Muscle layer of duodenum (tissue), 2 donors: ENCODE measurements around the gene UBE2O.

Experiments
- H3K27ac ChIP-seq: one replicate; pipeline ENCODE4 v1.7.0; 2013; ENCODE audit warnings: mild to moderate bottlenecking, low read length
- H3K27me3 ChIP-seq: one replicate; pipeline ENCODE4 v1.7.0; 2013; ENCODE audit warnings: low read depth, mild to moderate bottlenecking, control low read depth, low read length
- H3K36me3 ChIP-seq, 2 donors: one replicate each; pipeline ENCODE4 v1.7.0; 2013; ENCODE audit warnings: low read length in 2 of 2, control low read depth in 1 of 2, mild to moderate bottlenecking in 1 of 2; ENCODE audit not compliant: insufficient read depth in 2 of 2, control insufficient read depth in 1 of 2
- H3K4me1 ChIP-seq, 2 donors: one replicate each; pipeline ENCODE4 v1.7.0; 2013; ENCODE audit warnings: low read length in 2 of 2, mild to moderate bottlenecking in 2 of 2, control low read depth in 1 of 2, moderate library complexity in 1 of 2; ENCODE audit not compliant: insufficient read depth in 2 of 2, control insufficient read depth in 1 of 2
- H3K4me3 ChIP-seq, 2 donors: one replicate each; pipeline ENCODE4 v1.7.0; 2013; ENCODE audit warnings: low read length in 2 of 2, low read depth in 1 of 2, mild to moderate bottlenecking in 1 of 2
- H3K9me3 ChIP-seq, 2 donors: one replicate each; pipeline ENCODE4 v1.7.0; 2013; ENCODE audit warnings: low read length in 2 of 2, control low read depth in 1 of 2, mild to moderate bottlenecking in 1 of 2; ENCODE audit not compliant: control insufficient read depth in 1 of 2
- donor health status: healthy.

The UBE2O gene

DNA sequence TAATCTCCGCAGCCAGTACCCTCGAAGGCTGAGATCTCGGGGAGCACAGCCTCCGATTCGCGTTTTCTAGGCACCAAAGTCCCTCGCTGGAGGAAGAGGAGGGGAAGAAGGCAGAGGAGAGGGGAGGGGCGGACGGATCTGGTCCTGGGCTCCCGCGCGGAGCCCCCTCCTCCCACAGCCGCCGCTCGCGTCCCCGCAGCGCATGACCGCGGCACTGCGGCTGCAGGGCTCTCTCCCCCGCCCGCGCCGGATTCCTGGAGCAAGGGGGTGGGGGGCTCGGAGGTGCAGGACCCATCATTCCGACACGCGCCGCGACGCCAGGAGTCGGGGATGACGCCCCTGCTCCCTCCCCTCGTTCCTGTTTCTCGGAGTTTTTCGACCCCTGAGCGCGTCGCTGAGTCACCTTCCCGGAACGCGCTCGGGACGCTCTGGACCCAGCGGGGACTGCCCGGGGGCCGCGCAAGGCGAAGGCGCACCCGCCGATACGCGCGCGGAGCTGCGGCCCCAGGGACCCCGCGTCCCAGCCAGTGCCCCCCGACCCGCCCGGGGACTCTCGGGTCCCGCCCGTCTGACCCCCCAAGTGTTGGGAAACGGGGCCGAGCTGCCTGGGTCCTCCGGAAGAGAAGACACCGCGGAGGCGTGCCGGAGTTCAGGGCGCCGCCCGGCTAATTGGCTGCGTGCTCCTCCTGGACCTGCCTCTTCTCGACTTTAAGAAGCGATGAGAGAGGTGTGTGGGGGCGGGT, 70.0 kb downstream of the UBE2O start:
- H3K27ac ChIP-seq: peak overlapping the region; percentile 21
- peaks cover 0 to 5% of the 10 kb centered on the region in 2 donors for H3K36me3 ChIP-seq
- H3K4me3 ChIP-seq: peak overlapping the region; percentile 59 to 73
- peaks cover 0 to 34% of the 10 kb centered on the region in 2 donors for H3K4me1 ChIP-seq
- H3K9me3 ChIP-seq: no peaks in the 10 kb centered on the region
- H3K27me3 ChIP-seq: peaks cover 5% of the 10 kb centered on the region

DNA sequence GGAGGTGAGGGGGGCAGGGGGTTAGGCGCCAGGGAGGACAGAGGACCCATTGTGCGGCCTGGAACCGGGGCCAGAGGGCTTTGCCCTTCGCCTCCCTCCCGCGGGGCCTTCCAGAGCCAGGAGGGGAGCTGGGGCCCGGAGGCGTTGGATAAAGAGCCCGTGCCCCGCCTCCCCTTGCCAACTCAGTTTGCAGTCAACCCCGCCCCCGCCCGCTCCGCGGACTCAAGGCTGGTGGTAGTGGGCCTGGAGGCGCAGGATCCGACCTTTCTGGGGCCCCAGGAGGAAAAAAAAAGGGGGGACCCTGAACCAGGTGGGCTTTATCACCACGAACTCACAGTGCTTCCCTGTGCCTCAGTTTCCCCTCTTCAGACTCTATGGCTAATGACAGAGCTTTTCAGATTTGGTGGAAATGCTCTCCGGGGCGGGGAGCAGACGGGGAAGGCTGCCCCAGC, 70.6 kb downstream of the UBE2O start:
- peaks cover 0 to 34% of the 10 kb centered on the region in 2 donors for H3K4me1 ChIP-seq
- H3K4me3 ChIP-seq: peak overlapping the region; percentile 59 to 73
- H3K27me3 ChIP-seq: peaks cover 5% of the 10 kb centered on the region
- H3K9me3 ChIP-seq: no peaks in the 10 kb centered on the region
- H3K27ac ChIP-seq: no peak overlapping the region
- peaks cover 0 to 5% of the 10 kb centered on the region in 2 donors for H3K36me3 ChIP-seq

DNA sequence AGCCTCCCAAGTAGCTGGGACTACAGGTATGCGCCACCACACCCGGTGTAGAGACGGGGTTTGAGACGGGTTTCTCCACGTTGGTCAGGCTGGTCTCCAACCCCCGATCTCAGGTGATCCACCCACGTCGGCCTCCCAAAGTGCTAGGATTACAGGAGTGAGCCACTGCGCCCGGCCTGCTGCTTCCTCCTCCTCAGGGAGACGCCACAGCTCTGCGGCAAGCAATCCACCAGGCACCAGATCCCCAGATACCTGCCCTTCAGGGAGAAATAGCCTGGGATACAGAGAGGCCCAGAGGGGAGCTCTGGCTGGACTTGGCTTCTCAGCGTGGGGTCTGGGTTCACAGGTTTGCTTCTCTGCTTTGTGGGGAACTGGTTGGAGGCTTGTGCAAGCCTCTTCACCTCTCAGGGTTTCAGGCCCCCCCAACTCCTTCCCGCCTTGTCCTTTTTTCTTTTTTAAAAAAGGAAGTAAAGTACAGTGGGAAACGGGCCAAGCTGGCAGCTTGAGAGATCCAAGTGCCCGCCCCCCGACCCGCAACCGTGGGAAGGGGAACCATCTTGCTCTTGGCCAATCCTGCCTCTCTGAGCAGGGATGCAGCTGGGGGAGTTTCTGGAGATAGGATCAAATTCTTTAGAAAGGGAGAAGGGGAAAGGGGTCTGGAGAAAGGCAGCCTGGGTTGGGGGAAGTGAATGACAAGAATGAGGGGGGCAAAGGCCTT, 71.2 kb downstream of the UBE2O start:
- H3K4me3 ChIP-seq: no peak overlapping the region
- no peak overlapping the region for H3K27ac ChIP-seq
- H3K4me1 ChIP-seq: peaks cover 0 to 34% of the 10 kb centered on the region in 2 donors
- peaks cover 5% of the 10 kb centered on the region for H3K27me3 ChIP-seq
- no peaks in the 10 kb centered on the region for H3K9me3 ChIP-seq
- H3K36me3 ChIP-seq: peaks cover 0 to 5% of the 10 kb centered on the region in 2 donors

DNA sequence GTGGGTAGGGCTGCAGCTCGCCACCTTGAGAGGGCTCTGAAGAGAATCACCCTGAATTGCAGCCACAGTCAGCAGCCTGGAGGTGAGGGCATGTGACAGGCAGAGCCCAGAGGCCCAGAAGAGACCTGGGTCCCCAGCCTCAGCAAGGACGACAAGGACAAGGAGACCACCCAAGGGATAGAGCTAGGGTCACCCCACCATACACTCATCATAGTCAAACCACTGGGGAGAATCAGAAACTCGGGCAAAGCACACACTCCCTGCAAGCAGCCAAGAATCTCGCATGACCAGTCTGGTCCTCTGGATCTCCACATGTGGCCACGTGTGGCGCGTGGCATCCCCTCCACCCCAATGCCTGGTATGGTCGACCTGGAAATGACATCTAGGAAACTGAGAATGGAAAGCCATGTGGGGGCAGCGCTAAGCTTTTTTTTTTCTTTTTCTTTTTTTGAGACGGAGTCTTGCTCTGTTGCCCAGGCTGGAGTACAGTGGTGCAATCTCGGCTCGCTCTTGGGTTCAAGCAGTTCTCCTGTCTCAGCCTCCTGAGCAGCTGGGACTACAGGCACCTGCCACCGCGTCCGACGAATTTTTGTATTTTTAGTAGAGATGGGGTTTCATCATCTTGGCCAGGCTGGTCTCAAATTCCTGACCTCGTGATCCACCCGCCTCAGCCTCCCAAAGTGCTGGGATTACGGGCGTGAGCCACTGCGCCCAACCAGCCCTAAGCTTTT, 73.1 kb downstream of the UBE2O start:
- Histone ChIP-seq H3K27ac (no peak overlapping the region), H3K9me3 (no peaks in the 10 kb centered on the region)

DNA sequence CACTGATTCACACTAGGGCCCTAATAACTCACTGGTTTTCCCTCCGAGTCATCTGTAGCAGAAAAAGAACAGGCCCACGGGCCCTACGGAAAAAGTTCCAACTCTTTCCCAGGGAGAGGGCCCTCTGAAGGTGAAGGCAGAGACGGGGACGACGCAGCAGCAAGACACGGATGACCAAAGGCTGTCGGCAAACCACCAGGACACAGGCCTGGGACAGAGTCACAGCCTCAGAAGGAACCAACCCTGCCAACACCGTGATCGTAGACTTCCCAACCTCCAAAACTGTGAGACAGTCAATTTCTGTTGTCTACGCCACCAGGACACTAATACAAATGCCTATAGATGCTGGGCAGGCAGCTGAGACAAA, 73.7 kb downstream of the UBE2O start:
- Histone ChIP-seq H3K36me3 (no peaks in the 10 kb centered on the region), H3K4me1 (peaks cover 0 to 21% of the 10 kb centered on the region in 2 donors), H3K27me3 (peaks cover 5% of the 10 kb centered on the region), H3K9me3 (no peaks in the 10 kb centered on the region), H3K4me3 (no peak overlapping the region), H3K27ac (no peak overlapping the region)

More for the DNA sequence above, 73.1 kb downstream of the UBE2O start:
- Histone ChIP-seq H3K4me1 (peaks cover 0 to 21% of the 10 kb centered on the region in 2 donors), H3K27me3 (peaks cover 5% of the 10 kb centered on the region), H3K4me3 (no peak overlapping the region), H3K36me3 (no peaks in the 10 kb centered on the region)

DNA sequence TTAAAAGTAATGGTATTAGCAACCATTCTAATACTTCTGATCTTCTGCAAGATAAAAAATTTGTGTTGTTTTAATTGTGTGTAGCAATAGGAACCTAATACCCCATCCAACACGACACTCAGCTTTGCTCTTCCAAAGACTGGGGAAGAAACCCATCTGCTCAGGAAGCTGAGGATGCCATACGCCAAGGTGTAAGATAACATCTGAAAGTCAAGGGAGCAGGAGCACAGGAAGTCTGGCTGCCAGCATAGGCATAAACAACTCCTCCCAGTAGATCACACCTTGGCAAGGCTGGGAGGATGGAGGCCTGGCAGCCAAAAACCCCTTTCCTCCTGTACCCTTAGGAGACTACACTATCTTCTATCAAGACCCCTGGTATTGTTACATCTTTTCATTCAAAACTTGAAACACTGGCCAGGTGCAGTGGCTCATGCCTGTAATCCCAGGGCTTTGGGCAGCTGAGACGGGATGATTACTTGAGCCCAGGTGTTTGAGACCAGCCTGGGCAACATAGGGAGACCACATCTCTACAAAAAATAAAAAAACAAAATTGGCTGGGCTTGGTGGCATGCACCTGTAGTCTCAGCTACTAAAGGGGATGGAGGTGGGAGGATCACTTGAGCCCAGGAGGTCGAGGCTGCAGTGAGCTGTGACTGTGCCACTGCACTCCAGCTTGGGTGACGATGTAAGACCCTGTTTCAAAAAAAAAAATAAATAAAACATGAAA, 74.2 kb downstream of the UBE2O start:
- H3K27me3 ChIP-seq: peaks cover 5% of the 10 kb centered on the region
- no peak overlapping the region for H3K4me3 ChIP-seq
- H3K27ac ChIP-seq: no peak overlapping the region
- no peaks in the 10 kb centered on the region for H3K9me3 ChIP-seq
- no peaks in the 10 kb centered on the region for H3K36me3 ChIP-seq
- H3K4me1 ChIP-seq: peaks cover 0 to 18% of the 10 kb centered on the region in 2 donors

DNA sequence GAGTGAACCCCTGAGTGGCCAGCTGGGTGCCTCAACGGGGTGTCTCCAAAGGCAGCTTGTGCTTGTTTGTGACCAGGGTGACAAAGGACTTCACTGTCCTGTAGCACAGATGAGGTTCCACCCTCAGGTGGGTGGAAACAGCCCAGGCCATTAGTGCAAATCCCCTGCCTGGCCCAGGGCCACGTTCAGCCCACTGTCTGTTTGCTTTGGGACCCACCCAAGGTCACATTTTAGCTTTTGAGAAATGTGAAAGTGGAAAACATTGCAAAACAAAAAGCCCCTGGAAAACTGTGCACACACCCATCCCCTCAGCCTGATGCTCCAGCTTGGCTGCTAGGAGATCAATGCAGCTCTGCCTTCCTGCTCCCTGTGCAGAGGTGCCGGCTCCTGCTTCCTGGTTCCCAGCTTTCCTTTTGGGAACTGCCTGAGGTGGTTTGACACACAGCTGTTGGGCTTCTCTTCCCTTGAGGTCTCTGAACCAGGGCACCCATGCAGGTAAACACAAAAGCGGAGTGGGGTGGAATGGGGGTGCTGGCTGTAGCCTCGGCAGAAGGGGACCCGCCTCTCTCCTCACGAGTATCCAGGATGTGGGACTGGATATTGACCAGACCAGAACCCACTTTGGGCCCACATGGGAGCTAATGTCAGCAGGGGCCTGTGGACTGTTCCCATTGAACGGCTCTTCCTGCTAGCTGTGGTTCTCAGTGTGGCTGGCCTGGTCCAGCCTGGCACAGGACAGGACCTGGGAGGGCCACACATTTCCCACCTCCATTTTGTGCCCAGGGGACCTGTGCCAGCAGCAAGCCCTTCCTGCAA, 76.4 kb downstream of the UBE2O start:
- no peaks in the 10 kb centered on the region for H3K9me3 ChIP-seq
- no peak overlapping the region for H3K27ac ChIP-seq
- H3K4me1 ChIP-seq: peaks cover 0 to 4% of the 10 kb centered on the region in 2 donors
- H3K4me3 ChIP-seq: no peak overlapping the region
- H3K27me3 ChIP-seq: no peaks in the 10 kb centered on the region
- no peaks in the 10 kb centered on the region for H3K36me3 ChIP-seq

DNA sequence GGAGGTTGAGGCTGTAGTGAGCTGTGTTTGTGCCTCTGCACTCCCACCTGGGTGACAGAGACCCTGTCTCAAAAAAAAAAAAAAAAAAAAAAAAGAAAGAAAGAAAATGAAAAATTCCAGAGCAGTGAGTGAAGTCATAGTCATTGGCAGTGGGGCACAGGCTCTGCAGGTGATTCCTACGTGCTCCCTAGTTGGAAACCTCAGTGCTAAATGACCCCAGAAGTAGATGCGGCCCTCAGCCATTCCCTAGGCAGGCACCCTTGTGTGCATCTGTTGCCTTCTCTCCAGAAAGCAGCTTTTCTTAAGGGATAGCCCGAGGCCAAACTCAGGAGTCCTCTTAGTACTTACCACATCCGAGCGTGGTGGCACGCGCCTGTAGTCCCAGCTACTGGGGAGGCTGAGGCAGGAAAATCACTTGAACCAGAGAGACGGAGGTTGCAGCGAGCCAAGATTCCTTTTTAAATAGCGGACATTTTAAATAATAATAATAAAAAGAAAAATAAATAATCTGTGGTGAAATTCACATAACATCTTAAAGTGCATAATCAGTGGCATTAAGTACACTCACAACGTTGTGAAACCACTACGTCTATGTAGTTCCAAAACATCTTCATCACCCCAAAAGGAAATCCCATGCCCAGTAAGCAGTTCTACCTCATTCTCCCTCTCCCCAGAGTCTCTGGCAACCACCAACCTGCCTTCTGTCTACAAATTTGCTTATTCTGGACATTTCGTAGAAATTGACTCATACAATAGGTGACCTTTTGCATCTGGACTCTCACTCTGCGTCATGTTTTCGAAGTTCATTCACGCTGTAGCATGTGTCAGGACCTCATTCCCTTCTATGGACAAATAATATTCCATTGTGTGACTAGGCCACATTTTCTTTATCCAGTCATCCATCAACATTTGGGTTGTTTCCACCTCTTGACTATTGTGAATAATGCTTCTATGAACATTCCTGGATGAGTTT, 81.0 kb downstream of the UBE2O start:
- no peaks in the 10 kb centered on the region for H3K9me3 ChIP-seq
- H3K4me1 ChIP-seq: peaks cover 0 to 12% of the 10 kb centered on the region in 2 donors
- H3K27me3 ChIP-seq: no peaks in the 10 kb centered on the region
- H3K27ac ChIP-seq: no peak overlapping the region
- H3K4me3 ChIP-seq: no peak overlapping the region
- H3K36me3 ChIP-seq: no peaks in the 10 kb centered on the region

DNA sequence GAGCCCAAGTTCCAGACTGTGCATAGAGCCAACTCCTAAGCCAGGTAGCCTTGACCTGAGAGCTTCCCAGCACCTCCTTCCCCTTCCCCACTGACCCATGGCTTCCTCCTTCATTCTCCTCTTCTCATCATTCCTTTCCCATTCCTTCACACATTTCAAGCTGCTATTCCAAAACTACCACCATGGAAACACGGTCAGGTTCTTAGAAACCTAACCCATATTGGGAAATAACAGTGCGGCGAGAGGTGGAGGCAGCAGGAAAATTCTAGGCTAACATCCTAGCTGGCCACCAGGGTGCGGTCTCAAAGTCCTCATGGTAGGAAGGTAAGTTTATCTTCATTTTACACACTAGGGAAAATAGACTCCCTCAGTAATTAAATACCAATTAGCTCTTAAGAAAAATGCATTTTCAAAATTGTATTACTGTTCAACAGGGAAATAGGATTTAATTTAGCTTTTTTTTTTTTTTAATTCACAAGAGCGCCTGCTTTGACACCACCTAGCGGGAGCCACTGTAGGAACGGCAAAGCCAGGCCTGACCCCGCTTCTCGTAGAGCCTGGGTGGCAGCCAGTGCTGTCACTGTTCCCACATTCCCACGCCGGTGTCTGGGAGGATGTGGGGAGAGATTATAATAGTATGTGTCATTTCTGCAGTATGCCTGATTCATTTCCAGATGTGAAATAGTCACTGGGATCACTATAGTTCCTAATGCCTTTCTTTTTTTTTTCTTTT, 82.5 kb downstream of the UBE2O start:
- Histone ChIP-seq H3K4me1 (peaks cover 0 to 12% of the 10 kb centered on the region in 2 donors), H3K4me3 (no peak overlapping the region), H3K27me3 (no peaks in the 10 kb centered on the region), H3K9me3 (no peaks in the 10 kb centered on the region), H3K27ac (no peak overlapping the region), H3K36me3 (no peaks in the 10 kb centered on the region)
